ENCODE results near the gene A2M.

The A2M gene

DNA sequence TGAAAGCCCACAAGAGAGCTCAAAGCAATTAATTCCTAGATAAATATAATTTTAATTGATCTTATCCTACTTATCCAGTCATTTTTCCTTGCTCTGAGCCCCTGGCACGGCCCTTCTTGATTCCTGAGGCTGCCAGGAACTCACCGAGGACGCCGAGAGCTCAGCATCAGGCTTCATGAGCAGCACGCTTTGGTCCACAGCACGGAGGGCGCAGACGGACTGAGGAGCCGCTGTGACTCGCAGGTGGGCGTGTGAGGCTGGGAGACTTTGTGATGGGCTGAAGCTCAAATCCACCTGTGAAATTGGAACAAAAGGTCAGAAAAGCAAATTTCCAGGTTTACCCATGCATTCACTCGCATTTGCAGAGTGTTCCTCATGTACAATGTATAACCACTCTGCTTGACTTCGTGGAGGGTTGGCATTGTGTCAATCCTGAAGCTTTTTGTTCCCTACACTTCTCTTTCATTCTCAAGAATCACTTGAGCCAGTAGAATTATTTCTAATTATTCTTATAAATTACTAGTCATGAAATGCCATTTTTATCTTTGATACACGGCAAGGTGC, 17.2 kb downstream of the A2M start:
- DNase-seq (ENCODE audit: low spot score): no peak

GRCh38 chr12:9098115-9098452, 17.6 kb downstream of the A2M start:
- no peak for DNase-seq (ENCODE audit: low spot score)

DNA sequence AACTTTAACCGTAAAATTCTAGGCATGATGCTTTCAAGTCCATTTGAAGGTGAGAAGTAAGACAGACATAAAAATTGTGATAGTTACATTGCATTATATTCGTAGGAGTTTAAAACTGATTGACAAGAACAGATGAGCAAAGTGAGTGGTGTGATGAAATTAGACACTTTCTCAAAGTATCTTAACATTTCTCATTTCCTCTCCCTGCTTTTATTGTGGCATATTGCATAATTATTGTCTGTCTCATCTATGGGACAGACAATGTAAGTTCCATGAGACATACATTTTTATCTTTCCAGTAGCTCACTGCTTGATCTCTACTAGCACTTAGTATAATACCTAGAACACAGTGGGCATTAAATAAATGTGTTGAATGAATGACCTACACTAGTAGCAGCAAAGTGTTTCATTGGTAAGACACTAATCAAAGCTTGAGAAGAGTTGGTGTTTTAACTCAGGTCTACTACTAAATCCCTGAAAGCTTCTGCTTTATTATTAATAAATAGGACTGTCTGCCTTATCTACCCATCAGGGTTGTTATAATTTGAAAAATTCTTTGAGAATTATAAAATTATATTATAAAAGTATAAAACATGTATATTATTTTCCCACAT, 19.0 kb downstream of the A2M start:
- DNase-seq (ENCODE audit: low spot score): no peak

DNA sequence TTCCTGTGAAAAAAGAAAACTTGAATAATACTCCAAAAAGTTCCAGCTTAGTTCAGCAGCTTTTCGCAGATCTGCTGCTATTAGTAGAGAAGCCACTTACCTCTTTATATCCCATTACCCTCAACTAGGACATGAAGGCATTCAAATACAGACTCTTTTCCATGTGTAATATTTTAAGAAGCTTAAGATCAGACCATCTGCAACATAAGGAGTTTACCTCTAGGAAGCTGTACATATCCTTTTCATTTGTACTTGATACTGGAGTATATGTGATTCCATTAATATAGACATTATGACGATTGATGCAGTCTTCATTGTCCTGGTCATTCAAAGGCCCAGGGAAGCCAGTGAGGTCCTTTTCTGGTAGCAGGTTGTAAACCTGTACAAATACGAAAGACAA, 20.4 kb downstream of the A2M start:
- no peak for DNase-seq (ENCODE audit: low spot score)

DNA sequence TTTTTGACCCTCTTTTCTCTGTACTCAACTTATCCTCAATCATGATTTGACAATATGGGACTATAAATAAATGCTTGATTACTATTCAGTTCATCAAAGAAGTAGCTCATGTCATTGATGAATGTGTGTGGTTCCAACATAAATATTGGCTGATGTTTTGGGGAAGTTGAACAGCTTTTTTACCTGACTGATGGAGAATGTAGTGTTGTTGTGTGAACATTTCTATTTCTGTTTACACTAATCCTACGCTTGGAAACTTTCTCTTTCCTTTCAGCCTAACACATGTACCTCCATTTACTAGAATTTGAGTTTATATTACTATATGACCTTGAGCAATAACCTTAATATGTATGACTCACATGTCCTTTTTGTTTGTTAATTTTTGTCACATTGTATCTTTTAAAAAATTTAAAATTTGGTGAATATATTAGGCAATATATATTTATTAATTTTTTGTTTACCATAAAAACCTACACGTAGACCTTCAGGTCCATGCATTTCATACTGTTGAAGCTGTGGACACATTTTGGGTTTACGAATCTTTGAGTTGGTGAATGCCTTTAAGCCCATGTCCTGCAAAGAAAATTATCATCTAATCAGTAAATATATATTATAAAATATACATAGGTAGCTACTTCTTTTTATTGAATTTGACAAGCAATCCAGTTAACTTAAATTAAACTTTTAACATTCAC, 21.1 kb downstream of the A2M start:
- DNase-seq (ENCODE audit: low spot score): no peak

- DNase-seq (ENCODE audit: low spot score): no peak
Measured at GRCh38 chr12:9091891-9092598, 23.7 kb downstream of the A2M start.

DNA sequence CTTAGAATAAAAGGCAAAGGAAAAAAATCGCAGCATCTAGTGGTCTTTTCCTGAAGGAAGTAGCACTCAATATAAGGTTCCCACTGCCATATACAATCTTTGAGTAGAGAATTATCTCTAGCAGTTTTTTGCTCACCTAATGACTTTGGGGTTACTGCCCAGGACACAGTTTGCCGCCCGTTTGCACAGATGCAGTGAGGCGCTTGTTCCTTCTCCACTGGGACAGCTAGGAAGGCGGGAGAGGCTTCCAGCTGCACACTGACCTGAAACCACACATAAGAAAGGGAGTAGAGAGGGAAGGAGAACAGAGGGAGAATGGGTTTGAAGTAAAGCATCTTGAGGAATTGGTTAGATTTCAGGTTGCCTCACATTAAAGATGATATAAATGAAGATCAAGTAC, 25.5 kb downstream of the A2M start:
- DNase-seq (ENCODE audit: low spot score): no peak

DNA sequence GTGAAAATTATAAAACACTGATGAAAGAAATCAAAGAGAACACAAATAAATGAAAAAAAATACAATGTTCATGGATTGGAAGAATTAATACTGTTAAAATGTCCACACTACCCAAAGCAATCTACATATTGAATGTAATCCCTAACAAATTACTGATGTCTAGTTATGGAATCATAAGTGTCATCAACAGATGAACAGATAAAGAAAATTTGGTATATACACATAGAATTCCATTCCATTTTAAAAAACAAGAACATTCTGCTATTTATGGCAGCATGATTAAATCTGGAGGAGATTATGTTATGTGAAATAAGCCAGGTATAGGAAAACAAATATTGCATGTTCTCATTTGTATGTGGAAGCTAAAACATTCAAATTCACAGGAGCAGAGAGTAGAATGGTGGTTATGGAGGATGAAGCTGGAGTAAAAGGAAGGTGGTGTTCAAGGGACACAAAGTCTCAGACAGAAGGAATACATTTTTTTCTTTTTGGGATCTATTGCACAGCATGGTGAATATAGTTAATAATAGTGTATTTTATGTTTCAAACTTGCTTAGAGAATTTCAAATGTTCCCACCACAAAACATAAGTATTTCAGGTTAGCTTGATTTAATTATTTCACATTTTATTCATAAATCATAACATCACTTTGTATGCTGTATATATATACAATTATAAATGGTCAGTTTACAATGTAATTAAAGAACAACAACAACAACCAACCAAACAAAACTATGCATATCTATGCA, 28.5 kb downstream of the A2M start:
- DNase-seq (ENCODE audit: low spot score): no peak

DNA sequence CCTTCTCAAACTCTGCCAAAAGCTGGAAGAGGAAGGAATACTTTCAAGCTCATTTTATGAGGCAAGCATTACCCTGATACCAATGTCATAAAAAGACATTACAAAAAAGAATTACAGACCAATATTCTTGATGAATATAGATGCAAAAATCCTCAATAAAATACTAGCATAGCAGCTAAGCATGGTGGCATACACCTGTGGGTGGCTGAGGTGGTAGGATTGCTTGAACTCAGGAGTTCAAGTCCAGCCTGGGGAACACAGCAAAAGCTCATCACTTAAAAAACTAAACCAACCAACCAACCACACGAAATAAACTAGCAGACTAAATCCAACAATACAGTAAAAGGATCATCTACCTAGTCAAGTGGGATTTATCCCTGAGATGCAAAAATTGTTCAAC, 29.6 kb downstream of the A2M start:
- no peak for DNase-seq (ENCODE audit: low spot score)

GRCh38 chr12:9084417-9084816, 31.3 kb downstream of the A2M start:
- no peak for DNase-seq (ENCODE audit: low spot score)

DNA sequence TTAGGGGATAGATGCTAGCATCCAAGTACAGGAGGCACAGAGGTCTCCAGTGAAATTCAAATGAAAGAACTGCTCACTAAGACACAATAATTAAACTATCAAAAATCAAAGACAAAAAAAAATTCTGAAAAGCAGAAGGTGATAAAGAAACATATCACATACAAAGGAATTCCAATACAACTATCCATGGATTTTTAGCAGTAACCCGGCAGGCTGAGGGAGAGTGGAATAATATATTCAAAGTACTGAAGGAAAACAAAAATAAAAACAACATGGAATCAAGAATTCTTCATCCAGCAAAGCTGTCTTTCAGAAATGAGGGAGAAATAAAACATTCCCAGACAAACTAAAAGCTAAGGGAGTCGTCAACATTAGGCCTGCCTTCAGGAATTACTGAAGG, 31.9 kb downstream of the A2M start:
- DNase-seq (ENCODE audit: low spot score): no peak

- no peak for DNase-seq (ENCODE audit: low spot score)
Measured at GRCh38 chr12:9081667-9082427, 33.9 kb downstream of the A2M start.

DNA sequence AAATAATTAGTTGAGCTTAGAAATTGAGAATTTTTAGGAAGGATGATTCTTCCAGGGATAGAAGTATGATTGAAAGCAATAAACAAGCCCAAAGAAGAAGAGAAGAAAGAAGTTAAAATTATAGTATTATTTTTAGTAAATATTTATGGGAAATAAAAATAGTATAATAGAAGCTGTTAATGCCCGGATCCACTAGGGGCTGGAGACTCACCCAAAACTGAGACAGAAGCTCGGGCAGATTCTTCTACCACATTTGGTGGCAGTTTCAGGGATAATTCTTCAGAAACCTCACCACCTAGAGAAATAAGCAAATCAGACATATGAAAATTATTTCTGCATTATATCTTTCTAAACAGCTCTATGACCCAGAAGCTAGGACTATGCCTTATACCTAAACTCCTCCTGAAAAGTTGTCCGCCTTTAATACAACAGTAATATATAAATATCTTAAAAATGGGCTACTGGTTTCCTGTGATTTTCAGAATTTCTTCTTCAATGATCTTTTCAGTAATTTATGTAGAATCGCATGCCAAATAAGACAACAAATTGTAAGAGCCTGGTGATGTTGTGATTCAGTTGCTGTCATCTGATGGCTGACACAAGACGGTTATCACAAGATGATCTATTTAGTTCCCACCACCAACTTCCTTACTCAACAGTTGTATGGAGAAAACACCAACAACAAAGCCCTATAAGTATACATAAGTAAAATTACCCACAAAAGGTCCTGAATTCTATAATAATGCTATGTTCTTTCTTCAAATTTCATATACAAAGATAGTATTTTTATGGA, 35.6 kb downstream of the A2M start:
- DNase-seq (ENCODE audit: low spot score): no peak

GRCh38 chr12:9079082-9079481, 36.6 kb downstream of the A2M start:
- DNase-seq (ENCODE audit: low spot score): no peak

DNA sequence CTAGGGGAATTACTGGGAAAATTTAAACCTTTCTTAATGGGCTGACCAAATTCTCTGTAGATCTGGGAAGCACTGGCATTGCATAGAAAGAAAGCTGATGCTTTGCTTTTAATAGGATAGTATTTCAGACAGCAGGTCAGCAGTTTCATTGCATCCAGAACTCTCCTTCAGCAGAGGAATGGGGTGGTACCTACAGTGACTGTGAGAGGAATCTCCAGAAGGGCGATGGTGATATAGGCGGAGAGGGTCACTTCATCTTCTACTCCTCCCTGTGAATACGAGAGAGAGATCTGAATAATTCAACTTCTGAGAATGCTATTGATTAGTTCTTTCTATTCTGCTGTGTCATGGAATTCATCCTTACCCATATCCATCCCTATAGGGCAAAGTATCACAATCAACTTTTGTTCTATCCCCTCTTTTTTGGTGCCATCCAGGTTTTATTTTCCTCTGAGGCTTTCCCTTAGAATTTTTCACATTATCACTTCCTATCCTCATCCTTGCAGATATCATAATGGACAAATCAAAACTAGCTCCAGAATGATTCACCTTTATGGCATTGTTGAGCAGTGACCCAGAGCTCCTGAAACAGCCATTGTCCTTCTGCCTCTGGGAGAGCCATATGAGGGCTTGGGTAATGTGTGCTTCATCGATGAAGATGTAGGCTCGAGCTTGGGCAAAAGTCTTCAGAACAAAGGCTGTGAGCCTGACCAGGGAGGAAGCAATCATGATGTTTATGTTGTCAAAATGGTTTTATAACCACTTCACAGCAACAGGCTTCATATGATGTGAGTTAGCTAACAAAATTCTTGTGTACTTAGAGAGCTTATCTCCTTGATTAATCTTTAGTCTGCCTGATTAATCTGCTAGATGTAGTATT, 38.3 kb downstream of the A2M start:
- no peak for DNase-seq (ENCODE audit: low spot score)

DNA sequence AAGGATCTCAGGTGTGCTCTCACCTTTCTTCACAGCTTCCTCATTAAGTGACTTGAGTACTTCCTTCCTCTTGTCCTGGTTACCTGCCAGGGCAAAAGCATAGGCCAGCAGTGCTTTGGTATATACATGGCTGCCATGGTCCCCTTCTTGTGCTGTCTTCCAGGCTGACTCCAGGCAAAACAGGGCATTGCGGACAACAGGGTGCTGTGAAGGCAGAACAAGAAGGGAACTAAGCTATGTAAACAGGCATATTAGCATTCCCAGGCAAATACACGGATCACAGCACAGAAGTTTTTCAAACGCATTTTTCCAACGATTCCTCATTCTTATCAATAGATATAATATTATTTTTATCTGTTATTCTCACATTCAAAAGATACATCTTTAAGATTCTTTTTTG, 39.0 kb downstream of the A2M start:
- no peak for DNase-seq (ENCODE audit: low spot score)

GRCh38 chr12:9075138-9075535, 40.6 kb downstream of the A2M start:
- DNase-seq (ENCODE audit: low spot score): no peak

GRCh38 chr12:9074484-9075137, 41.1 kb downstream of the A2M start:
- no peak for DNase-seq (ENCODE audit: low spot score)

DNA sequence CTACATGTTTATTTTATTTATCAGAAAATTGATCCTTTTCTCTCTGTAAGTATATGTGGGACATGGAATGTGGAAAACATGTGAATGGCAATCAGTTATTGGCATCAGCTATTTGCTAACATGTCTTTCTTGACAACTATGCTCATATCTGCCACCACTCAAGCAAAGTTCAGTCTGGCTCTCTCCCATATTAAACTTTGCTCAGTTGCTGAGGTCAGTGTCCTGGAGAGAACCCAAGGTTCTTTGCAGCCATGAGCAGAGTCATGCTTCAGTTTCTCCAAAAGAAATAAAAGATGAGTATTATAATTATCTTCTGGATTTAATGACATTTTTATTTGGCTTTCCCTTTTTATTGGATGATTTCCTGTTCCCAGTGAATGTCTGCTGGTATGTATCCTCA, 42.6 kb downstream of the A2M start:
- DNase-seq (ENCODE audit: low spot score): no peak
